CD14-positive monocyte (primary cell): ENCODE results near the gene DMBT1. TPM values are rescaled to one million over a fixed set of nuclear protein-coding genes. Genes with fewer than 3 reads are reported as not detected.
"Not testable (repeated sequence)": the region's sequence is repeated elsewhere in the genome, so short reads cannot be mapped to it uniquely, and the experiment has no call there.

Experiments used
- DNase-seq, 3 donors: peaks; one replicate each; pipeline ENCODE4 v3.0.0-alpha.2; 2011 to 2022
- H2AFZ ChIP-seq: 2 replicates; pipeline ENCODE4 v1.6.0; 2012; ENCODE audit warnings: mild to moderate bottlenecking, low read depth, low read length, inconsistent platforms; ENCODE audit not compliant: insufficient read depth, poor library complexity, severe bottlenecking
- H3K27ac ChIP-seq, 2 donors: 1 replicate in 1 of 2; 2 replicates in 1 of 2; pipeline ENCODE4 v1.5.1; 2012 to 2013; ENCODE audit warnings: low read length in 2 of 2, control low read depth in 1 of 2, inconsistent platforms in 1 of 2, low read depth in 1 of 2, mild to moderate bottlenecking in 1 of 2
- H3K27me3 ChIP-seq, 2 donors: one replicate each; pipeline versions ENCODE4 v1.6.0 to v1.6.1; 2011 to 2013; ENCODE audit warnings: low read length in 2 of 2; ENCODE audit not compliant: control insufficient read depth in 2 of 2, insufficient read depth in 2 of 2
- H3K36me3 ChIP-seq, 2 donors: replicated peaks in 1 of 2; 1 replicate in 1 of 2; 2 replicates in 1 of 2; pipeline versions ENCODE4 v1.5.1 to v1.6.1; 2012 to 2013; ENCODE audit warnings: low read length in 2 of 2, control low read depth in 1 of 2, inconsistent platforms in 1 of 2, mild to moderate bottlenecking in 1 of 2; ENCODE audit not compliant: insufficient read depth in 2 of 2, control insufficient read depth in 1 of 2
- H3K4me1 ChIP-seq, 2 donors: 1 replicate in 1 of 2; 2 replicates in 1 of 2; pipeline versions ENCODE4 v1.5.1 to v1.6.1; 2012 to 2013; ENCODE audit warnings: low read length in 2 of 2, control low read depth in 1 of 2, inconsistent platforms in 1 of 2, mild to moderate bottlenecking in 1 of 2, moderate library complexity in 1 of 2; ENCODE audit not compliant: insufficient read depth in 2 of 2, control insufficient read depth in 1 of 2
- H3K4me2 ChIP-seq: replicated peaks from 2 replicates; pipeline ENCODE3; 2012; ENCODE audit warnings: low read length, moderate library complexity, mild to moderate bottlenecking; ENCODE audit not compliant: poor library complexity, severe bottlenecking; ENCODE audit errors: extremely low read depth
- H3K4me3 ChIP-seq, 3 experiments: fragments of 200-600 bp in 1 of 3; sonication (generic) in 1 of 3; replicated peaks in 1 of 3; 1 replicate in 2 of 3; 2 replicates in 1 of 3; pipeline ENCODE4 v1.5.1; 2011 to 2013; ENCODE audit warnings: low read length in 3 of 3, mild to moderate bottlenecking in 3 of 3, control low read depth in 2 of 3, low read depth in 2 of 3, inconsistent platforms in 1 of 3, moderate library complexity in 1 of 3
- H3K79me2 ChIP-seq: 2 replicates; pipeline ENCODE4 v1.6.0; 2012; ENCODE audit warnings: mild to moderate bottlenecking, control low read depth, inconsistent platforms, low read length, moderate library complexity; ENCODE audit not compliant: insufficient read depth
- H3K9ac ChIP-seq: 2 replicates; pipeline ENCODE4 v1.6.0; 2017; ENCODE audit warnings: low read length, mild to moderate bottlenecking; ENCODE audit not compliant: insufficient read depth, poor library complexity, severe bottlenecking
- H3K9me3 ChIP-seq, 2 donors: replicated peaks in 1 of 2; 1 replicate in 1 of 2; 2 replicates in 1 of 2; pipeline versions ENCODE4 v1.5.1 to v1.6.1; 2012 to 2013; ENCODE audit warnings: low read length in 2 of 2, control low read depth in 1 of 2; ENCODE audit not compliant: control insufficient read depth in 1 of 2, insufficient read depth in 1 of 2
- H4K20me1 ChIP-seq: 2 replicates; pipeline ENCODE4 v1.6.0; 2012; ENCODE audit warnings: mild to moderate bottlenecking, low read length, control low read depth, moderate library complexity; ENCODE audit not compliant: insufficient read depth
- H3K27ac Mint-ChIP-seq, 7 donors: one replicate each; pipeline ENCODE4 v1.8.0; 2020; ENCODE audit warnings: mild to moderate bottlenecking in 7 of 7, mixed read lengths in 7 of 7, moderate library complexity in 6 of 7, inconsistent platforms in 2 of 7
- H3K27me3 Mint-ChIP-seq, 3 donors: one replicate each; pipeline ENCODE4 v1.8.0; 2021 to 2022; ENCODE audit warnings: low read depth in 3 of 3, mild to moderate bottlenecking in 3 of 3, mixed read lengths in 3 of 3, moderate library complexity in 3 of 3, inconsistent platforms in 1 of 3
- H3K36me3 Mint-ChIP-seq, 2 donors: one replicate each; pipeline ENCODE4 v1.8.0; 2020; ENCODE audit warnings: mixed read lengths in 2 of 2, inconsistent platforms in 1 of 2, mild to moderate bottlenecking in 1 of 2
- H3K4me1 Mint-ChIP-seq: one replicate; pipeline ENCODE4 v1.8.0; 2020; ENCODE audit warnings: mild to moderate bottlenecking, mixed read lengths
- H3K4me3 Mint-ChIP-seq, 2 donors: one replicate each; pipeline ENCODE4 v1.8.0; 2020; ENCODE audit warnings: mild to moderate bottlenecking in 2 of 2, mixed read lengths in 2 of 2, moderate library complexity in 1 of 2
- H3K9me3 Mint-ChIP-seq, 7 donors: one replicate each; pipeline ENCODE4 v1.8.0; 2020 to 2022; ENCODE audit warnings: mixed read lengths in 7 of 7, mild to moderate bottlenecking in 6 of 7, moderate library complexity in 6 of 7, inconsistent platforms in 2 of 7
- WGBS: methylation state at CpG from one replicate; pipeline ENCODE4 v1.1.5; 2013; ENCODE audit warnings: missing lambda C conversion rate; ENCODE audit not compliant: insufficient coverage; 5-methylcytosine and 5-hydroxymethylcytosine counted together
- intact Hi-C, 2 donors: fragments of 100-400 bp; cut with micrococcal nuclease; formaldehyde crosslinking; loops; one replicate each; pipeline versions ENCODE4 v1.15.0 to v1.15.1; 2023
- polyA plus RNA-seq, 3 donors: library from polyadenylated mRNA; depleted of rRNA in 1 of 3; unstranded in 2 of 3; stranded (reverse) in 1 of 3; fragments of 300-500 nt in 2 of 3; fragments of >200 nt in 1 of 3; fragmentation: Illumina TruSeq in 2 of 3; gene quantifications; 1 replicate in 2 of 3; 2 replicates in 1 of 3; pipeline ENCODE4 v1.2.3, GENCODE V29; 2012 to 2021
- TF ChIP-seq, protein P1 (sequence below): fragments of 200-600 bp; IDR thresholded peaks from one replicate; pipeline ENCODE4 v1.8.0; 2022; ENCODE audit warnings: antibody characterized with exemption, mild to moderate bottlenecking

The DMBT1 gene
- polyA plus RNA-seq, 3 donors: not detected

DNA sequence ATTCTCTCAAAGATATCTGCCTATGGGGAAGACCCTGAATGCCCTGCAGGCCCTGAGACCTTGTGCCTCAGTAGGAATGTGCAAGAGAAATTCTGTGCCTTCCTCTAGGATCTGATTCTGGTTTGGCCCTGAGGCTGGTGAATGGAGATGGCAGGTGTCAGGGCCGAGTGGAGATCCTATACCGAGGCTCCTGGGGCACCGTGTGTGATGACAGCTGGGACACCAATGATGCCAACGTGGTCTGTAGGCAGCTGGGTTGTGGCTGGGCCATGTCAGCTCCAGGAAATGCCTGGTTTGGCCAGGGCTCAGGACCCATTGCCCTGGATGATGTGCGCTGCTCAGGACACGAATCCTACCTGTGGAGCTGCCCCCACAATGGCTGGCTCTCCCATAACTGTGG lies 15.7 kb downstream of the DMBT1 start:
- TF ChIP-seq, protein P1, sequence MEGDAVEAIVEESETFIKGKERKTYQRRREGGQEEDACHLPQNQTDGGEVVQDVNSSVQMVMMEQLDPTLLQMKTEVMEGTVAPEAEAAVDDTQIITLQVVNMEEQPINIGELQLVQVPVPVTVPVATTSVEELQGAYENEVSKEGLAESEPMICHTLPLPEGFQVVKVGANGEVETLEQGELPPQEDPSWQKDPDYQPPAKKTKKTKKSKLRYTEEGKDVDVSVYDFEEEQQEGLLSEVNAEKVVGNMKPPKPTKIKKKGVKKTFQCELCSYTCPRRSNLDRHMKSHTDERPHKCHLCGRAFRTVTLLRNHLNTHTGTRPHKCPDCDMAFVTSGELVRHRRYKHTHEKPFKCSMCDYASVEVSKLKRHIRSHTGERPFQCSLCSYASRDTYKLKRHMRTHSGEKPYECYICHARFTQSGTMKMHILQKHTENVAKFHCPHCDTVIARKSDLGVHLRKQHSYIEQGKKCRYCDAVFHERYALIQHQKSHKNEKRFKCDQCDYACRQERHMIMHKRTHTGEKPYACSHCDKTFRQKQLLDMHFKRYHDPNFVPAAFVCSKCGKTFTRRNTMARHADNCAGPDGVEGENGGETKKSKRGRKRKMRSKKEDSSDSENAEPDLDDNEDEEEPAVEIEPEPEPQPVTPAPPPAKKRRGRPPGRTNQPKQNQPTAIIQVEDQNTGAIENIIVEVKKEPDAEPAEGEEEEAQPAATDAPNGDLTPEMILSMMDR: no peak
- Histone ChIP-seq H4K20me1 (no peaks in the 10 kb centered on the region), H3K27ac (no peak overlapping the region), H3K4me3 (no peak overlapping the region), H3K79me2 (no peaks in the 10 kb centered on the region), H2AFZ (no peak overlapping the region), H3K9me3 (peaks cover 0 to 11% of the 10 kb centered on the region in 2 donors), H3K36me3 (no peaks in the 10 kb centered on the region), H3K27me3 (no peaks in the 10 kb centered on the region), H3K9ac (no peak overlapping the region), H3K4me2 (no peak overlapping the region), H3K4me1 (no peaks in the 10 kb centered on the region)
- Mint-ChIP-seq H3K4me3 (no peak overlapping the region), H3K27me3 (peaks cover 0 to 1% (median 0%) of the 10 kb centered on the region in 3 donors), H3K27ac (no peak overlapping the region), H3K4me1 (no peaks in the 10 kb centered on the region), H3K36me3 (no peaks in the 10 kb centered on the region), H3K9me3 (peaks cover 5 to 24% (median 13%) of the 10 kb centered on the region in 7 donors)
- intact Hi-C loops: no loop called here
- no peak for DNase-seq
- 94% methylated on average over 2 of the region's 6 CpGs for WGBS

DNA sequence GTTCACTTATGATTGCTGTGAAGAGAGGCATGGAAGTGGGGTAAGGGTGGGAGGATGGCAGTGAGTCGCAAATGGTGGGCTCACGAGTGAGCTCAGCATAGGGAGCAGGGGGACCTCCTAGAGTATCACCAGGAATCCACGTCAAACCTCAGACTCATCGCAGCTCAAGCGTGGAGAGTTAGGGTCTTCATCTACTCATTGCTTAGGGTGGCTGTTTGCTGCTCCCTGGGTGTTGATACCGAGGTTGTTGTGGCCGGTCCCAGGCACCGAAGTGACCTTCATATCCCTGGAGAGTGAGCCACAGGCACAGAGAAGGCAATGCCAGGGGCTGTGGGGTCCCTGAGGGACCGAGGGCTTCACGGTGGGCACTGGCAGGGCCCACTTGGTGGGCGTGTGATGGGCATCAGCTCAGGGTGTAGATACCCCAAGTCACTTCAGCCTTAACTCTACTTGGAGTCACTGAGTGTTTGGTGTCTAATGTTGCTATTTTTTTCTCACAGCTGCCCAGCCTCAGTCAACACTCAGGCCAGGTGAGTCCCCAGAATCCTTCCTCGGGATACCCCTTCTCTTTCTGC lies 16.8 kb downstream of the DMBT1 start:
- intact Hi-C loops: no loop called here
- Mint-ChIP-seq H3K36me3 (no peaks in the 10 kb centered on the region), H3K27me3 (peaks cover 0 to 1% (median 0%) of the 10 kb centered on the region in 3 donors), H3K4me1 (no peaks in the 10 kb centered on the region), H3K9me3 (peaks cover 5 to 21% (median 11%) of the 10 kb centered on the region in 7 donors), H3K4me3 (no peak overlapping the region), H3K27ac (no peak overlapping the region)
- H3K36me3 ChIP-seq: no peaks in the 10 kb centered on the region
- H3K27ac ChIP-seq: no peak overlapping the region
- DNase-seq: no peak
- H3K4me2 ChIP-seq: no peak overlapping the region
- no peaks in the 10 kb centered on the region for H3K27me3 ChIP-seq
- peaks cover 0 to 11% of the 10 kb centered on the region in 2 donors for H3K9me3 ChIP-seq
- no peak overlapping the region for H3K4me3 ChIP-seq
- H2AFZ ChIP-seq: no peak overlapping the region
- TF ChIP-seq, protein P1: no peak
- no peaks in the 10 kb centered on the region for H3K79me2 ChIP-seq
- no peak overlapping the region for H3K9ac ChIP-seq
- H3K4me1 ChIP-seq: no peaks in the 10 kb centered on the region
- WGBS: 92% methylated on average over 10 of the region's 12 CpGs
- no peaks in the 10 kb centered on the region for H4K20me1 ChIP-seq

DNA sequence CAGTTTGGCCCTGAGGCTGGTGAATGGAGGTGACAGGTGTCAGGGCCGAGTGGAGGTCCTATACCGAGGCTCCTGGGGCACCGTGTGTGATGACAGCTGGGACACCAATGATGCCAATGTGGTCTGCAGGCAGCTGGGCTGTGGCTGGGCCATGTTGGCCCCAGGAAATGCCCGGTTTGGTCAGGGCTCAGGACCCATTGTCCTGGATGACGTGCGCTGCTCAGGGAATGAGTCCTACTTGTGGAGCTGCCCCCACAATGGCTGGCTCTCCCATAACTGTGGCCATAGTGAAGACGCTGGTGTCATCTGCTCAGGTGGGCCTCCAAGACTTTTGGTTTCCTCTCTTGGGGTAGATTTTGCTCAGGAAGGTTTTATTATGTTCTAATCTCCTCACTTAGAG lies 25.5 kb downstream of the DMBT1 start:
- Mint-ChIP-seq H3K27ac (peak overlapping the region in 1 of 7 donors; percentile 58), H3K9me3 (peaks cover 0 to 18% (median 2%) of the 10 kb centered on the region in 7 donors)
- H3K4me1 ChIP-seq, H3K4me3 Mint-ChIP-seq, H3K9ac ChIP-seq, DNase-seq, H3K27me3 ChIP-seq, H4K20me1 ChIP-seq, H3K9me3 ChIP-seq, H2AFZ ChIP-seq, H3K36me3 Mint-ChIP-seq, H3K4me2 ChIP-seq, intact Hi-C loops, H3K79me2 ChIP-seq, H3K4me3 ChIP-seq, H3K36me3 ChIP-seq, H3K27me3 Mint-ChIP-seq, H3K4me1 Mint-ChIP-seq, H3K27ac ChIP-seq: not testable (repeated sequence)
- no CpG with 5 or more reads among the region's 7 CpGs for WGBS
